A549 (cell line): ENCODE measurements around the gene TASP1. TPM values are rescaled to one million over a fixed set of nuclear protein-coding genes. Genes with fewer than 3 reads are reported as not detected.
"Not testable (repeated sequence)": the region's sequence is repeated elsewhere in the genome, so short reads cannot be mapped to it uniquely, and the experiment has no call there.

ENCODE experiments used
- ATAC-seq, 2 experiments: fragments of 200-7000 bp in 1 of 2; fragments of >200 bp in 1 of 2; cut with Nextera tagmentation in 1 of 2; cut with Tn5 transposase in 1 of 2; 3 replicates each; pipeline versions ENCODE4 v1.8.0 to v1.9.1; 2018 to 2020; ENCODE audit warnings: mild to moderate bottlenecking in 1 of 2, moderate library complexity in 1 of 2
- CTCF ChIA-PET: fragments of 300-600 bp; sonication (Branson Sonifier 250); formaldehyde crosslinking; extraction: SDS; loops from one replicate; lab custom pipeline; 2021; ENCODE audit warnings: antibody characterized with exemption, inconsistent platforms; lab: Yijun Ruan, JAX
- POLR2A ChIA-PET: fragments of 350-600 bp; formaldehyde crosslinking; extraction: SDS; loops from one replicate; lab custom pipeline; 2021; ENCODE audit warnings: antibody characterized with exemption, inconsistent platforms; lab: Yijun Ruan, JAX
- DNase-seq, 2 experiments: peaks; one replicate each; pipeline versions ENCODE4 v3.0.0 to v3.0.0-alpha.2; 2011 to 2016; ENCODE audit warnings: low read depth in 1 of 2, low spot score in 1 of 2
- FAIRE-seq: peaks from 2 replicates; lab custom pipeline; 2011; peaks lifted over from hg19 to GRCh38; lab: Jason Lieb, UNC
- H3K27ac ChIP-seq, 2 experiments: fragments of >200 bp; sonication (Bioruptor Twin); formaldehyde crosslinking; 3 replicates each; pipeline ENCODE4 v1.5.1; 2016 to 2017
- H3K4me1 ChIP-seq: fragments of >200 bp; sonication (Bioruptor Twin); formaldehyde crosslinking; 3 replicates; pipeline ENCODE4 v1.6.1; 2016
- H3K4me2 ChIP-seq: fragments of >200 bp; sonication (Bioruptor Twin); formaldehyde crosslinking; 3 replicates; pipeline ENCODE4 v1.6.1; 2016
- H3K4me3 ChIP-seq: fragments of >200 bp; sonication (Bioruptor Twin); formaldehyde crosslinking; 3 replicates; pipeline ENCODE4 v1.5.1; 2016
- H3K9me3 ChIP-seq: fragments of >200 bp; sonication (Bioruptor Twin); formaldehyde crosslinking; 3 replicates; pipeline ENCODE4 v1.6.1; 2016
- BCL3 ChIP-seq: fragments of >200 bp; sonication (Bioruptor Twin); formaldehyde crosslinking; IDR thresholded peaks from 3 replicates; pipeline ENCODE4 v1.6.1; 2016
- BHLHE40 ChIP-seq: IDR thresholded peaks from 2 replicates; pipeline ENCODE4 v1.6.1; 2012; ENCODE audit warnings: low read depth, low read length, inconsistent platforms
- ESRRA ChIP-seq: fragments of 150-350 bp; IDR thresholded peaks from 2 replicates; pipeline ENCODE4 v1.6.1; 2014; ENCODE audit warnings: mild to moderate bottlenecking, low read length, borderline replicate concordance
- FOSL2 ChIP-seq, 2 experiments: fragments of 450-650 bp in 1 of 2; fragments of >200 bp in 1 of 2; sonication (Bioruptor Twin) in 1 of 2; formaldehyde crosslinking; IDR thresholded peaks; 2 replicates each; pipeline versions ENCODE4 v1.5.0 to v1.6.1; 2016 to 2020; ENCODE audit warnings: mild to moderate bottlenecking in 1 of 2, moderate library complexity in 1 of 2
- GATA3 ChIP-seq: IDR thresholded peaks from 2 replicates; pipeline ENCODE4 v1.6.1; 2012; ENCODE audit warnings: borderline replicate concordance
- HES2 ChIP-seq: fragments of >200 bp; sonication (Bioruptor Twin); formaldehyde crosslinking; IDR thresholded peaks from 2 replicates; pipeline ENCODE4 v1.6.1; 2016
- HMGXB4 ChIP-seq: fragments of 250-450 bp; sonication (Bioruptor Pico); IDR thresholded peaks from 2 replicates; pipeline ENCODE4 v1.5.0; 2021; ENCODE audit warnings: mild to moderate bottlenecking, moderate library complexity, borderline replicate concordance
- HOXB5 ChIP-seq: fragments of 250-450 bp; sonication (Bioruptor Pico); IDR thresholded peaks from 2 replicates; pipeline ENCODE4 v1.5.0; 2020; ENCODE audit warnings: mild to moderate bottlenecking, moderate library complexity
- JUNB ChIP-seq: fragments of >200 bp; sonication (Bioruptor Twin); formaldehyde crosslinking; IDR thresholded peaks from 2 replicates; pipeline ENCODE4 v1.6.1; 2016
- KDM1A ChIP-seq: fragments of 200-600 bp; sonication (generic); IDR thresholded peaks from 2 replicates; pipeline ENCODE4 v1.6.1; 2016; ENCODE audit warnings: low read depth, mild to moderate bottlenecking
- PHF8 ChIP-seq: fragments of 200-600 bp; sonication (generic); IDR thresholded peaks from 2 replicates; pipeline ENCODE4 v1.6.1; 2016; ENCODE audit warnings: low read depth, mild to moderate bottlenecking, antibody characterized with exemption, moderate library complexity, borderline replicate concordance
- POLR2A ChIP-seq: IDR thresholded peaks from 2 replicates; pipeline ENCODE4 v1.6.1; 2012; ENCODE audit warnings: mild to moderate bottlenecking, low read length
- RAD21 ChIP-seq, 2 experiments: fragments of >200 bp in 1 of 2; sonication (Bioruptor Twin) in 1 of 2; formaldehyde crosslinking in 1 of 2; IDR thresholded peaks in 1 of 2; conservative IDR thresholded peaks in 1 of 2; 2 replicates in 1 of 2; 3 replicates in 1 of 2; pipeline ENCODE4 v1.6.1; 2012 to 2018; ENCODE audit warnings: inconsistent platforms in 1 of 2
- RARB ChIP-seq: fragments of 250-450 bp; sonication (Bioruptor Pico); IDR thresholded peaks from 2 replicates; pipeline ENCODE4 v1.8.0; 2021; ENCODE audit warnings: mild to moderate bottlenecking, moderate library complexity
- RFX5 ChIP-seq: fragments of 450-650 bp; IDR thresholded peaks from 2 replicates; pipeline ENCODE4 v1.7.1; 2014; ENCODE audit warnings: antibody characterized with exemption, mild to moderate bottlenecking, moderate library complexity
- SMC3 ChIP-seq: fragments of >200 bp; sonication (Bioruptor Twin); formaldehyde crosslinking; IDR thresholded peaks from 3 replicates; pipeline ENCODE4 v1.6.1; 2018; ENCODE audit warnings: inconsistent platforms
- ZFP36 ChIP-seq: fragments of 450-650 bp; IDR thresholded peaks from 2 replicates; pipeline ENCODE4 v1.6.1; 2014; ENCODE audit warnings: borderline replicate concordance; ENCODE audit not compliant: partially characterized antibody
- ZNF302 ChIP-seq: fragments of 250-450 bp; sonication (Bioruptor Pico); IDR thresholded peaks from 2 replicates; pipeline ENCODE4 v1.9.0; 2021; ENCODE audit warnings: inconsistent platforms, mild to moderate bottlenecking, moderate library complexity
- WGBS: methylation state at CpG from one replicate; pipeline ENCODE4 v1.1.6; 2017; ENCODE audit errors: missing lambda C conversion rate; 5-methylcytosine and 5-hydroxymethylcytosine counted together
- polyA plus RNA-seq, 4 experiments: library from polyadenylated mRNA; depleted of rRNA in 3 of 4; stranded (reverse); fragments of >200 nt; fragmentation: RNase III in 1 of 4; extraction: RNeasy Plus Mini Kit Qiagen cat#74134 plus additional on column Dnase treatment in 1 of 4; gene quantifications; 2 replicates in 3 of 4; 3 replicates in 1 of 4; pipeline ENCODE4 v1.2.3, GENCODE V29; 2011 to 2017

TASP1 gene
- polyA plus RNA-seq, 2 of the 4 experiments (the other 2 are of a cell fraction), result 9.5 to 18.2 TPM

- no peak overlapping the region for H3K4me2 ChIP-seq
- WGBS, result 100% methylated on average over 1 of the region's 1 CpG
- H3K9me3 ChIP-seq, result no peaks in the 10 kb centered on the region
- FAIRE-seq (no peak), DNase-seq (no peak), ATAC-seq (no peak)
- H3K4me3 ChIP-seq, result no peak overlapping the region
- H3K4me1 ChIP-seq, result no peaks in the 10 kb centered on the region
- ChIA-PET POLR2A (no interaction called here), CTCF (no interaction called here)
- H3K27ac ChIP-seq, result no peak overlapping the region
- no peak for TF ChIP-seq RAD21 (conservative IDR thresholded peaks at IDR 0.05 in 1 of 2, IDR thresholded peaks at IDR 0.05 in 1 of 2)
- TF ChIP-seq BCL3, result no peak
- no peak for TF ChIP-seq KDM1A
- no peak for TF ChIP-seq HES2
- no peak for TF ChIP-seq POLR2A
- no peak for TF ChIP-seq BHLHE40
- TF ChIP-seq FOSL2 (IDR thresholded peaks at IDR 0.05), result no peak
- no peak for TF ChIP-seq FOSL2 (CRISPR knock-in tag; IDR thresholded peaks at IDR 0.05)
- TF ChIP-seq SMC3, result no peak
- no peak for TF ChIP-seq JUNB
- no peak for TF ChIP-seq HMGXB4 (CRISPR knock-in tag)
These were observed 12.0 kb downstream of the TASP1 start for GRCh38 chr20:13626724-13627123.

GRCh38 chr20:13625304-13625979 lies 13.3 kb downstream of the TASP1 start:
- H3K4me3 ChIP-seq, result no peak overlapping the region
- TF ChIP-seq KDM1A, result no peak
- TF ChIP-seq GATA3, result no peak
- no peak for TF ChIP-seq ESRRA
- TF ChIP-seq RFX5, result no peak
- no peak for TF ChIP-seq RAD21 (conservative IDR thresholded peaks at IDR 0.05 in 1 of 2, IDR thresholded peaks at IDR 0.05 in 1 of 2)
- TF ChIP-seq PHF8, result no peak
- TF ChIP-seq RARB (CRISPR knock-in tag), result no peak
- TF ChIP-seq ZFP36, result no peak
- no peak for TF ChIP-seq HOXB5 (CRISPR knock-in tag)
- no peak for TF ChIP-seq JUNB
- TF ChIP-seq ZNF302 (CRISPR knock-in tag), result no peak
- H3K27ac ChIP-seq, result no peak overlapping the region
- POLR2A ChIA-PET, result no interaction called here
- H3K4me2 ChIP-seq, result no peak overlapping the region
- no peak for FAIRE-seq
- DNase-seq, result no peak
- H3K4me1 ChIP-seq, result no peaks in the 10 kb centered on the region
- CTCF ChIA-PET, result interaction anchor here (1.1 to 1.6 kb wide), 2 partner anchors 76 to 79 kb away, joined by 4 read pairs; no protein-coding TSS in a partner anchor
- WGBS, result 89% methylated on average over 6 of the region's 6 CpGs
- no peaks in the 10 kb centered on the region for H3K9me3 ChIP-seq
- no peak for ATAC-seq

GRCh38 chr20:13619415-13619814 lies 19.3 kb downstream of the TASP1 start:
- H3K9me3 ChIP-seq, DNase-seq, CTCF ChIA-PET, FAIRE-seq, H3K27ac ChIP-seq, H3K4me2 ChIP-seq, H3K4me3 ChIP-seq, ATAC-seq, H3K4me1 ChIP-seq, POLR2A ChIA-PET: not testable (repeated sequence)
- 90% methylated on average over 1 of the region's 1 CpG for WGBS

GRCh38 chr20:13618456-13618855 lies 20.3 kb downstream of the TASP1 start:
- WGBS, result 60% methylated on average over 1 of the region's 1 CpG
- CTCF ChIA-PET, result interaction anchor here (0.7 kb wide), 1 partner anchor 52 kb away, joined by 4 read pairs; no protein-coding TSS in a partner anchor
- DNase-seq, H3K4me3 ChIP-seq, POLR2A ChIA-PET, H3K4me2 ChIP-seq, H3K4me1 ChIP-seq, FAIRE-seq, H3K9me3 ChIP-seq, ATAC-seq, H3K27ac ChIP-seq: not testable (repeated sequence)

- WGBS, result 67% methylated on average over 2 of the region's 2 CpGs
- H3K4me1 ChIP-seq, ATAC-seq, FAIRE-seq, H3K9me3 ChIP-seq, H3K27ac ChIP-seq, POLR2A ChIA-PET, H3K4me3 ChIP-seq, H3K4me2 ChIP-seq, DNase-seq: not testable (repeated sequence)
- CTCF ChIA-PET, result interaction anchor here (0.6 kb wide), 2 partner anchors 87 to 154 kb away, joined by 3 read pairs; no protein-coding TSS in a partner anchor
These were observed 21.1 kb downstream of the TASP1 start for GRCh38 chr20:13617585-13617984.

GRCh38 chr20:13616713-13617112 lies 22.0 kb downstream of the TASP1 start:
- POLR2A ChIA-PET, FAIRE-seq, H3K4me2 ChIP-seq, H3K9me3 ChIP-seq, H3K4me1 ChIP-seq, DNase-seq, ATAC-seq, H3K27ac ChIP-seq, H3K4me3 ChIP-seq: not testable (repeated sequence)
- WGBS, result 93% methylated on average over 2 of the region's 2 CpGs
- CTCF ChIA-PET, result interaction anchor here (0.6 to 1.1 kb wide), 2 partner anchors 9 to 155 kb away, joined by 3 to 5 read pairs; no protein-coding TSS in a partner anchor
